GM19240 (cell line): Measurements from ENCODE around the gene C17orf75.
"Not testable (repeated sequence)": the region's sequence is repeated elsewhere in the genome, so short reads cannot be mapped to it uniquely, and the experiment has no call there.

Source experiments
- DNase-seq: peaks from one replicate; pipeline ENCODE4 v3.0.0; 2011; ENCODE audit warnings: low spot score; ENCODE audit not compliant: insufficient read length

Gene C17orf75, protein sequence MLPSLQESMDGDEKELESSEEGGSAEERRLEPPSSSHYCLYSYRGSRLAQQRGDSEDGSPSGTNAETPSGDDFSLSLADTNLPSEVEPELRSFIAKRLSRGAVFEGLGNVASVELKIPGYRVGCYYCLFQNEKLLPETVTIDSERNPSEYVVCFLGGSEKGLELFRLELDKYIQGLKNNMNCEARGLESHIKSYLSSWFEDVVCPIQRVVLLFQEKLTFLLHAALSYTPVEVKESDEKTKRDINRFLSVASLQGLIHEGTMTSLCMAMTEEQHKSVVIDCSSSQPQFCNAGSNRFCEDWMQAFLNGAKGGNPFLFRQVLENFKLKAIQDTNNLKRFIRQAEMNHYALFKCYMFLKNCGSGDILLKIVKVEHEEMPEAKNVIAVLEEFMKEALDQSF

DNA sequence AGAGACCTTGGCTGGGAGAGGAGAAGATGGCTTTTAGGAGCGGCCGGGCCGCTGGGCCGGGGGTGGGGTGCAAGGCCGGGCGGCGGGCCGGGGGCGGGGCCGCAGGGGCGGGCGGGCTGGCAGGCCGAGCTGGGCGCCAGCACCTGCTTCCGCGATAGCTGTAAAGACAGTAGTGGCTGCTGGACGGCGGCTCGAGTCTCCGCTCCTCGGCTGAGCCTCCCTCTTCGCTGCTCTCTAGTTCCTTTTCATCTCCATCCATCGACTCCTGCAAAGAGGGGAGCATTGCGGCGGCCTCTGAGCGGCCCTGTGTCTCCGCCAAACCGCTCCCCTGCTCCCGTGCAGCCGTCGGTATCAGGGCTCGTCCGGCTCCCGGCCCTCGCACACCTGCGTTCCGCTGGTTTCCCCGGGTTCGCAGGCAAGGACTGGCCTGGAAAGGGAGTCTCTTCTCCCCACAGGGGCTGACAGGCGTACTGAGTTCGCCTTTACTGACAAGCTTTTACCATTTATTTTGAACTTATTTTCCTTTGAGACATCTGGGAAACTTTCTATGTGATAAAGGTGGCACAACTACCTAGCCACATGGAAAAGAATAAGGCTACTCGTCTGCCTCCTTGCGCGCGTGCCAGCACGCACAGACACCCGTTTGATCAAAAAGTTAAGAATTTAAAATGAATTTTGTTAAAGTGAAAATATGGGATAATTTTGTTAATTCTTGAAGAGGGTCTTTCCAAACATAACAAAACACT is at the start of gene C17orf75:
C17orf75 (minus strand) TSS at position 317 of the 746 bp plus-strand sequence; CDS start at position 283, 34 bp downstream.
- no peak for DNase-seq

DNA sequence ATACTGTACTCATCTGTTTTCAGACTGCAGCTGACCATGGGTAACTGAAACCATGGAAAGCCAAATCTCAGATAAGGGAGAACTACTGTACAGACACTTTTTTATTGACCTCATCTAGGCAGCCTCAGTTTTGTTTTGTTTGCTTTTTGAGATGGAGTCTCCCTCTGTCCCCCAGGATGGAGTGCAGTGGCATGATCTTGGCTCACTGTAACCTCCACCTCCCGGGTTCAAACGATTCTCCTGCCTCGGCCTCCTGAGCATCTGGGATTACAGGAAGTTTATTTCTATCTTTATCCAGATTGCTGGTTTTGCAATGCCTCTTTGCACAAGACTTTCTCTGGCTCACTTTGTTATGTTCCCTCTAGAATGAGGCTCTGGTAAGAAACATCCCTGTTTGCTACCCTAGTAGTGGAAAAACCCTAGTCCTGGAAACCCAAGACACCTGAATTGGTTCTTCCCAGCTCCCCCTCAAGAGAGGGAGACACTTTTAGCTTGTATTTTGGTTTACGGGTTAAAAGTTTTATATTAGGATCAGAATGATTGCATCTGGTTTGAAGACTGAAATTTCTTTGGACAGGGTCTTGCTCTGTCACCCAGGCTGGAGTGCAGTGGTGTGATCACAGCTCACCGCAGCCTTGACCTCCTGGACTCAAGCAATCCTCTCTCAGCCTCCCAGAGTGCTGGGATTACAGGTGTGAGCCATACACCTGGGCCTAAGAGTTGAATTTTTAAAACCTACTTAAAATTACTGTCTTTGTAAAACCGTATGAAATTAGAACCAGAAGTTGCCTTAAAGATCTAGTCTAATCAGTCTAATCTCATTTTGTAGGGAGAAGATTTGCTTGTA is 46.9 kb upstream of the C17orf75 start:
- no peak for DNase-seq

DNA sequence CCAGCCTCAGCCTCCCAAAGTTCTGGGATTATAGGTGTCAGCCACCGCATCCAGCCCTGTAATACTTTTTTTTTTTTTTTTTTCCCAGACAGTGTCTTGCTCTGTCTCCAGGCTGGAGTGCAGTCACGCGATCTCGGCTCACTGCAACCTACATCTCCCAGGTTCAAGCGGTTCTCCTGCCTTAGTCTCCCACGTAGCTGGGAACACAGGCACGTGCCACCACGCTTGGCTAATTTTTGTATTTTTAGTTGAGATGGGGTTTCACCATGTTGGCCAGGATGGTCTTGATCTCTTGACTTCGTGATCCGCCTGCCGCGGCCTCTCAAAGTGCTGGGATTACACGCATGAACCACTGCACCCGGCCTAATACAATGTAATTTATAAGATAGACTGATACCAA is 46.2 kb upstream of the C17orf75 start:
- DNase-seq = not testable (repeated sequence)

DNA sequence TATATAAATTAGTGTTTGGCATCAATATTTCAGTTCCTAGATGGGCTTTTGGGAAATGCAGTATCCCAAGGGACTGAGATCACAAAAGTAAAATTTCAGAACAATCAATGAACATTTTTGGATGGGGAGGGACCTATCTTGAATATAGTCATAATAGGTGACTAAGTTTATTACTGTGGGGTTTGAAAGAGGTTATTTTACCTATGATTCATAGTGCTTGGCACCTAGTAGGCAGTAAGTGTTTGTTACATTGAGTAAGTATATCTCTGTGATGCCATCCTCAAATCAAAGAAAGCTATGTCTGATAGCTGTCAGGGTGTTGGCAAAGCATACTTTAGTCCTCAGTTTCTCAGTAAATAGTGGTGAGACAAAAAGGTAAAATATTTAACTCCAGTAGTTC is 44.9 kb upstream of the C17orf75 start:
- no peak for DNase-seq

DNA sequence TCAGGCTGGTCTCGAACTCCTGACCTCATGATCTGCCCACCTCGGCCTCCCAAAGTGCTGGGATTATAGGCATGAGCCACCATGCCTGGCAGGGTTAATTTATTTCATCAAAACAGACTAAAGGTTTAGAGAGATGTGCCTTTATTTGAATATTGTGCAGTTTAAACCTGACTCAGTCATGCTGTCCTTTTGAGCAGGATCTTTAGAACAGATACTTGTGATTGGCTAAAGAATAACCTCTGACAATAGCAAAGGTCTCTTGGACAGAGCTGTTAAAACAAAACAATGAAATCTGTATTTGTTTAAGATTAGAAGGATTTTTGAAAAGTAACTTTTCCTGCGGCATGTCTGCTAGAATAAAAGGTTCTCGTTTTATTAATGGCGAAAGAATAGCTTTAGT is 44.0 kb upstream of the C17orf75 start:
- no peak for DNase-seq

DNA sequence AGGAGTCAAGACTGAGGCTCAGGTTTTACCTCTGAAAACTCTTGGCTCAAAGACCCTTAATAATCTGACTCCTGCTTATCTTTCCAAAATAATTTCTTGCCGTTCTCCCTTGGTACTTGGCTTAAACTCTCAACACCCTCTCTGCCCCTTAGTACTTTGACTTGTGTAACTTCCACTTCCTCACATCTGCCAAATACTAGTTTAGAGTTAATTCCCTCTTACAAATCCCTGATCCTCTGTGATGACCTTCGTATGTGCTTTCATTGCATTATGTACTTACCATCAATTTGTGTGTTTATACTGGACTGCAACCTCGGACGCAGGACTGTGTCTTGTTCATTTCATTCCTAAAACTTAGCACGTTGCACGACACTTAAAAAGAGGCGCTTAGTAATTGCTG is 43.1 kb upstream of the C17orf75 start:
- no peak for DNase-seq

DNA sequence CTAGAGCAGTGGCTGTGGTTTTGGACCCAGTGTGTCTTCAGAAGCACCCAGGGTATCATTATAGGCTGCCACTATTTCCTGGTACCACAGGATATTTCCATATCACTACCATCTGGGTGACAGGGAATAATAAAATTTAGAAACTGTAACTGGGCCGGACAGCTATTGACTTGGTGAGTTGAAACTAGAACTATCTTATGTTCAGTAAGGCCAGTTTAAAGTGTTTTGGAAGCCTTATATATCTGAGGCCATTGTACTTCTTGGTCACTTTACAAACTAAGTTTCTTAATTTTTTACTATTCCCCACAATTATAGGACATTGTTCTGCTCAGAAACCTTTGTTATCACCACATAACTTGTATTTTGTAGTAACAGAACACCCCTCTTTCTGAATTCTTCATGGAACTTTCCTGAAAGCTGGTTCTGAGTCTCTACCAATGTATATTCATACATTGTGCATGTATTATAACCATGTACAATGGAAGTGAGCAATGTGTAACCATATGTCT is 42.0 kb upstream of the C17orf75 start:
- no peak for DNase-seq

DNA sequence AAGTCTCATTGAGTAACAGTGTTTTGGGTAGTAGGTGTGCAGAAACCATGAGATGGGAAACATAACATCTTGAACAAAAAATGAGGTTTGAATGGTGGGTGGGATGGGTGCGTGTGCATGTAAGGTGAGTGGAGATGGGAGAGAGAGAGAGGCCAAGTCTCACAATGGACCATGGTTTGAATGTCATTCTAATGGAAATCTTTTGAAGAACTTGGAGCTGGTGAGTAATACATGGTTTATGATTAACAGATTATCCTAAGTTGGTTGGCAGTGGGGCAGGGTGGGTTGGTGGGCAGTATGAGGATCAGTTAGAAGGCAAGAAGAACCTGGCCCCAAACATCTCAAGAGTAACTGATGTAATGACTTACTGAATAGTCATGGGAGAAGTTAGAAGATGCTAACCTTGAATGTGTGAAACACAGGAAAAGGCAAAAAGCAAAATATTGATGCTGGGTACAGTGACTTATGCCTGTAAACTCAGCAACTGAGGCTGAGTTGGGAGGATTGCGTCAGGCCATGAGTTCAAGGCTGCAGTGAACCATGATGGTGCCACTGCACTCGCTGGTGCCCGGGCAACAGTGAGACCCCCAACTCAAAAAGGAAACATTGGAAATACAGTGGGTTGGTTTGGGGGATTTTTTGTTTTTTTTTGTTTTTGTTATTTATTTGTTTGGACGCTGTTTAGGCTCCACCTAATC is 40.7 kb upstream of the C17orf75 start:
- no peak for DNase-seq

DNA sequence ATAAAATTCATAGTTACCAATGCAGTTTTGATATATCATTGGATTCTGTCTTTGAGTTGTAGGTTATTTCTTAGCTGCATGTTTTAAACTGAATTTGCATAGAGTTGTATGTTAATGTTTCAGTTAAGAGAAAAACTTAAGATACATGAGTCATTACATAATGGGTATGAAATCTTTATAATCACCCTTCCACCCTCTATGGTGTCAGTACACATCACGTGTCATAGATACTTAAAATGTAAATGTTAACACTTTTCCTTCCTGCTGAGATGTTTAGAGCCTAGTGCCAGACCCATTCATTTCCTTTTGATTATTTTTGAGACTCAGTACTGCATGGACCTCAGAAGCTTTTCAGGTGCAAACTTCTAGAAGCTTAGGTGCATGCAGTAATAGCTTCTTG is 28.5 kb upstream of the C17orf75 start:
- no peak for DNase-seq

DNA sequence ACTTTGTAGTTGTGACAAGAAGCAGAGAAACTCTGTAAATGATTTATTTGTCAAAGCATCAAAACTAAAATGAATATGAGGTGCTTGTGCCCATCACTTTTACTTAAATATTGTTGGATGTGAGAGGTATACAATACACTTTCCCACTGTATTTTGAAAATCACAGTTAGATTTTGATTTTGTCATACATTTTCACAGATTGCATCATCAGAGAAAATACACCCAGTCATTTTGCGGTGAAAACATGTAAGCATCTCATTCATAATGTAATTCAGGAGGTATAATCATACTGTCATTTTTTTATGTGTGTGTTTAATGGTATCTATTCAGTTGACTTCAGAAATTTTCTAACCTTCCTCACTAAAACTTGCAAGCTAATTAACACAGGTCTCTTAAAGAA is 19.3 kb upstream of the C17orf75 start:
- no peak for DNase-seq

DNA sequence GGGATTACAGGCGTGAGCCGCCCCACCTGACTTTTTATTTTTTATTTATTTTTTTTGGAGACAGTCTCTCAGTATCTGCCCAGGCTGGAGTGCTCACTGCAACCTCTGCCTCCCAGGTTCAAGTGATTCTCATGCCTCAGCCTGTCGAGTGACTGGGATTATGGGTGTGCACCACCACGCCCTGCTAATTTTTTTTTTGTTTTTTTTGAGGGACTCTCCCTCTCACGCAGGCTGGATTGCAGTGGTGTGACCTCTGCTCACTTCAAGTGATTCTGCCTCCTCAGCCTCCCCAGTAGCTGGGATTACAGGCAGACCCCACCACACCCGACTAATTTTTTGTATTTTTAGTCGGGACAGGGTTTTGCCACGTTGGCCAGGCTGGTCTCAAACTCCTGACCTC is 15.6 kb upstream of the C17orf75 start:
- no peak for DNase-seq

DNA sequence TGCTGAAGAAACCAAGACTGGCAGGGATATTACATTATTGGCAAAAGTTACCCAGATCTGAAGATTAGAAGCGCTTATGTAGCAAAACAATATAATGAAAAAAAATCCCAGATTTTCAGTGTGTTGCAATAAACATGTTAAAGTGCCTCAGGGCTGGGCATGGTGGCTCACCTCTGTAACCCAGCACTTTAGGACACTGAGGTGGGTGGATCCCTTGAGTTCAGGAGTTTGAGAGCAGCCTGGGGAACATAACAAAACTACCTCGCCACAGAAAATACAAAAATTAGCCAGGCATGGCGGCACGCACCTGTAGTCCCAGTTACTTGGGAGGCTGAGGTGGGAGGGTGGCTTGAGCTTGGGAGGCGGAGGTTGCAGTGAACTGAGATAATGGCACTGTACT is 14.8 kb upstream of the C17orf75 start:
- DNase-seq = no peak

DNA sequence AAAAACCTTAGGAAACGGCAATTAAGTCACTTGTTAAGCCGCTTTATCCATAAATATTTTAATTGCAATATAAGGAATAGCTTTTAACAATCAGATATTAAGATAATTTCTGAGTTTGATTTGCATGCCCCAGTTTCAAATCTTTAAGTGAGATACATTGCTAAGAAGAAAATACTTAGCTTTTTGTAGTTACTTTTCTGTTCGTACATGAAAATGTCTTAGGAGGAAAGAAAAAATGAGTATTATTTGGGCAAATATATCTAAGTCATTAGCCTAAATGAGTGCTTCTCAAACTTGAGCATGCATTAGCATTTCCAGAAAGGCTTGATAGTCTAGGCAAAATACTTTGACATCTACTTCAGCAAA is 14.4 kb upstream of the C17orf75 start:
- no peak for DNase-seq

DNA sequence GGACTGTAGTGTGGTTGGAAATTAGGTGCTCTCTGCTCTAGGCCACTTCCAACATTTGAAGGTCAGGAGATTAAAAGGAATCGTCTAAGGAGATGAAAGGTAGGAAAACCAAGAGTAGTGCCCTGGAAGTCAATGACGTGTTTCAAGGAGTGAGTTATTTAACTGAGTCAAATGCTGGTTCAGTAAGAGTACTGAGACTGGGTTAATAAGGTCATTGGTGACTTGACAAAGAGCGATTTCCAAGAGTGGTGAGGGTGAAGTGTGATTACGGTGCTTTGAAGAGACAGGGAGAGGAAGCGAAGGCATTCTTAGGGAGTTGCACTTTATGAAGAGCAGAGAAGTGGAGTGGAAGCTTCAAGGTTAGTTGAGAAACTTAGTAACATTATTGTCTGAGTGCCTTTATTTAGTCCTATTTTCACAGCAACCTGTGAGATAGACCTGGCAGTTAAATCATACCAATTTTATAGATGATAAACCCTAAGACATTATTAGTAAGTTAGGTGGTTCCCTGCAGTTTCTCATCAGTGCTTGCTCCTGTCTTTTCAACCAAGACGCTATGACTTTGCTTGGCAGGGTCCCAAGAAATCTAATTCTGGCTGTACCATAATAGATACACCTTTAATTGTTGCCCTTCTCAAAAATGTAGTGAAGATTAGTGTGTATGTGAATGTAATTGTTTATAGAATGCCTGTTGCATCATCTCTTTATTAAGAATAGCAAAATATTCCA is 13.8 kb upstream of the C17orf75 start:
- no peak for DNase-seq

DNA sequence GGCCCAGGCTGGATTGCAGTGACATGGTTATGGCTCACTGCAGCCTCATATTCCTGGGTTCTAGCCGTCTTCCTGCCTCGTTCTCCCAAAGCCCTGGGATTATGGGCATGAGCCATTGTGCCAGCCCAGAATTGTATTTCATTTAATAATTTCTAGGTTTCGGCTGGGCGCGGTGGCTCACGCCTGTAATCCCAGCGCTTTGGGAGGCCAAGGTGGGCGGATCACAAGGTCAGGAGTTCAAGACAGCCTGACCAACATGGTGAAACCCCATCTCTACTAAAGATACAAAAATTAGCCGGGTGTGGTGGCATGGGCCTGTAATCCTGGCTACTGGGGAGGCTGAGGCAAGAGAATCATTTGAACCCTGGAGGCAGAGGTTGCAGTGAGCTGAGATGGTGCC is 10.8 kb upstream of the C17orf75 start:
- not testable (repeated sequence) for DNase-seq

DNA sequence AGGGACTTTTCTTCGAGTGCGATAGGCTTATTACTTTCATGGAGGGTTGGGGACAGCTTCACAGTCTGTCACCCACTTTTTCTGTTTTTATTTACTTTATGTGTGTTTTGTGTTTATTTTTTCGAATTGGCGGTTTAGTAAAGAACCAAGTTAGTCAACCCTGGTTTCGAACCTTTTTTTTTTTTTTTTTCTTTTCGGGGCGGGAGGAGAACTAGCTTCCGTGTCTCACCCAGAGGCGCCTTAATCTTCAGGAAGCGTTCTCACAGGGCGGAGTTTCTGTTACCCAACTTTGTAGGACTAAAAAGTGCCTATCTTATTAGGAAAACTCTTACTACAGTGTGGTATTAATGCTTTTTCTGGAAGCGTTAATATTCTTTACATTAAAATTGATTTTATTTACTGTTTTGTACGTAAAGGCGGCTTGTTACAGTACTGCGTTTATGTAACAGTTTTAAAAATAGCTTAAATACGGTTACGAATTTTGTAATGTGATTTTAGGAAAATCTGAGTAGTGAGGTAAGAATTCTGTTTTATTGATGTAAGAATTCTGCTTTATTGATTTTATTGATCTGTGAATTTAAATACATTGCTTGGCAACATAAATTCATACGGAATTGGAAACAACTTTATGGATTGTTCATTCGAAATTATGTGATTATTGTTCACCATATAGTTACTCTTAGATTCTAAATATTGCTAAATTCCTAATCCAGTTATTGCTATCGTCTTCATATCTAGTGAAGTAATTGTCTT is 8.9 kb upstream of the C17orf75 start:
- no peak for DNase-seq

DNA sequence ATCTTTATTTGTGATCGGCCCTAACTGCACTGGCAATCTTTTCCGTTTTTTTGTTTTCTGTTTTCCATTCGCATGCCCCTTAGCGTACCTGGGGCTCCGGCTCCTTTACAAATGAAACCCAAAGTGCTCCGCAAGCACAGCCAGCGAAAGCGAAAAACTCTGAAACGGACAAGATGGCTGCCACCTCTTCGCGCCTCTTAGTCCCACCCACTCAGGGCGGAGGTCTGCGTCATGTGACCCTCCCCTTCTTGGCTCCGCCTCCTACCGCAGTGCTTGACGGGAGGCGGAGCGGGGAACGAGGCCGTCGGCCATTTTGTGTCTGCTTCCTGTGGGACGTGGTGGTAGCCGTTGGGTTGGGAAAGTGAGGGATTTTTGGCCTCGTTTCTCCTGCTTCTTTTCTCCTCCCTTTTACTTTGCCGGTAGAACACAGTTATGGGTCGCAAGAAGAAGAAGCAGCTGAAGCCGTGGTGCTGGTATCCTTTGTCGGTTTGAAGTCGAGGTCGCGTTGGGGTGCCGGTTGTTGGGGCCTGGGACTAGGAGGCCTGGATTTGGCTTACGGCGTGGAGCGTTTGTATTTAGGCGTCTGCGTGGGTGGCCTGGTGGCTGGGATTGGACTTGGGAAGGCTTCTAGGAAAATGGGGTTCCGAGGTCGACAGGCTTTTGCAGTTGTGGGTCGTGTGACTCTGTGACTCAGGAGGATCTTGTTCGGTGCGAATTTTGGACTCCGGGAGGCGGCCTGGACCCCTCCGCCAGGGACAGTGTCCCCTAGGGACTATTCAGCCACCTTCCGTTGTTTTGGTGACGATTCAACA is 8.1 kb upstream of the C17orf75 start, which contains the start of gene ZNF207:
ZNF207 (plus strand) TSS at position 304 of the 812 bp plus-strand sequence; CDS start at position 433, 129 bp downstream.
- DNase-seq = peak; percentile 67

DNA sequence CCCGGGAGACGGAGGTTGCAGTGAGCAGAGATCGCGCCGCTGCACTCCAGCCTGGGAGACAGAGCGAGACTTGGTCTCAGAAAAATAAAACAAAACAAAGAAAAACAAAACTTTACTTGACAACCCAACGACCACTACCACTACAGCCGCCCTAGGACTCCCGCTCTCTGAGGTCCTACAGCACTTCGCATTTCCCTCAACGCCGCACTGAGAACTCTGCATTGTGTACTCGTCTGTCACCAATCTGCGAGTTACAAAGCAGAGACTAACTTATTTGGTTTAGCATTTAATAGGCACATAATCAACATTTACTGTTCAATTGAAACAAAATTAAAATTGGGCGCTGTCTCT is 7.5 kb upstream of the C17orf75 start:
- DNase-seq = no peak

DNA sequence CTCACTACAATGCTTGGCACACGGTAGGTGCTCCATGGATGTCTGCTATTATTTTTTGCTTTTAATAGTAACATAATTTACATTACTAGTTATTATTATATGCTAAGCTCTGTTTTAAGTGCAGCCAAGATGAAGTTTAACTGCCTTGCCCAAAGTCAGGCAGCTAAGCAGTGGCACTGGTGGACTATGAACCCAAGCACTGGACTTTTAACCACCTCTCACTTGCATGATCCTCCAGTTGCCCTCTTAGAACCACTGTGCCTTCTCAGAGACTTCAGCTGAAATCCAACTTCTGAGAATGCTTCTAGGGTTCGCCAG is 6.5 kb upstream of the C17orf75 start:
- no peak for DNase-seq
